ENCODE results near the gene SH2D1B.
A peak's percentile ranks its signal among the peaks of the same experiment; 100 is the strongest.
"Not testable (repeated sequence)": the region's sequence is repeated elsewhere in the genome, so short reads cannot be mapped to it uniquely, and the experiment has no call there.

SH2D1B gene

DNA sequence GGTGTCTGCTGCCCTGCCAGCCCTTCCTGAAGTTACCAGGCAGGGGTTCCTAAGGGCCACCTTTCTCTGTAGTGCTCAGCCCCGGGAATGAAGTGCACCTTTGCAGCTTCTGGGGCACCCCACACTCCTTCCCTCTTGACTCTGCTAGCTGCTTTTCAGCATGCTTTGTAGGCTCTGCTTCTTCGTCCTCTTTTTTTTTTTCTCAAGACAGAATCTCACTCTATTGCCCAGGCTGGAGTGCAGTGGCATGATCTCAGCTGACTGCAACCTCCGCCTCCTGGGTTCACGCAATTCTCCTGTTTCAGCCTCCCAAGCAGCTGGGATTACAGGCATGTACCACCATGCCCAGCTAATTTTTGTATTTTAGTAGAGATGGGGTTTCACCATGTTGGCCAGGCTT, 60.1 kb downstream of the SH2D1B start:
- H3K36me3 ChIP-seq (ENCODE audit: control insufficient read depth in 1 of 2, insufficient read depth in 2 of 2, low read depth in 1 of 2, low read length in 2 of 2); H3K9ac ChIP-seq (ENCODE audit: low read length); H3K79me1 ChIP-seq (replicated peaks; ENCODE audit: low read length, poor library complexity, severe bottlenecking); H4K8ac ChIP-seq (ENCODE audit: low read length); H2AFZ ChIP-seq (ENCODE audit: low read depth, low read length); H2BK15ac ChIP-seq (ENCODE audit: low read depth, poor library complexity, severe bottlenecking); H3K14ac ChIP-seq (ENCODE audit: low read length in 2 of 2); H3K4me3 ChIP-seq (ENCODE audit: insufficient read depth in 1 of 2, low read depth in 1 of 2, low read length in 2 of 2); H4K91ac ChIP-seq (ENCODE audit: low read length); H3K27ac ChIP-seq (ENCODE audit: low read length, poor library complexity, severe bottlenecking); H3K9me3 ChIP-seq (ENCODE audit: control insufficient read depth, low read length); DNase-seq; H3K23ac ChIP-seq (ENCODE audit: low read length in 2 of 2); H2BK5ac ChIP-seq (ENCODE audit: low read depth, low read length, poor library complexity, severe bottlenecking); H3K4me2 ChIP-seq (ENCODE audit: low read length, poor library complexity, severe bottlenecking); H3K4ac ChIP-seq (ENCODE audit: low read depth in 1 of 2, low read length in 2 of 2); H3K18ac ChIP-seq (ENCODE audit: low read depth in 1 of 2, low read length in 2 of 2); H2BK120ac ChIP-seq (ENCODE audit: low read depth, low read length); H2BK12ac ChIP-seq (ENCODE audit: low read length in 2 of 2): not testable (repeated sequence)
- Histone ChIP-seq H3K4me1 (ENCODE audit: control insufficient read depth, insufficient read depth, low read depth, low read length) (peaks cover 12% of the 10 kb centered on the region), H3K27me3 (ENCODE audit: control insufficient read depth in 1 of 2, insufficient read depth in 1 of 2, low read length in 2 of 2) (peaks cover 0 to 15% of the 10 kb centered on the region in 2 experiments), H2AK5ac (ENCODE audit: low read length, severe bottlenecking) (peak overlapping the region; percentile 20)
- 100% methylated on average over 3 of the region's 4 CpGs for WGBS

DNA sequence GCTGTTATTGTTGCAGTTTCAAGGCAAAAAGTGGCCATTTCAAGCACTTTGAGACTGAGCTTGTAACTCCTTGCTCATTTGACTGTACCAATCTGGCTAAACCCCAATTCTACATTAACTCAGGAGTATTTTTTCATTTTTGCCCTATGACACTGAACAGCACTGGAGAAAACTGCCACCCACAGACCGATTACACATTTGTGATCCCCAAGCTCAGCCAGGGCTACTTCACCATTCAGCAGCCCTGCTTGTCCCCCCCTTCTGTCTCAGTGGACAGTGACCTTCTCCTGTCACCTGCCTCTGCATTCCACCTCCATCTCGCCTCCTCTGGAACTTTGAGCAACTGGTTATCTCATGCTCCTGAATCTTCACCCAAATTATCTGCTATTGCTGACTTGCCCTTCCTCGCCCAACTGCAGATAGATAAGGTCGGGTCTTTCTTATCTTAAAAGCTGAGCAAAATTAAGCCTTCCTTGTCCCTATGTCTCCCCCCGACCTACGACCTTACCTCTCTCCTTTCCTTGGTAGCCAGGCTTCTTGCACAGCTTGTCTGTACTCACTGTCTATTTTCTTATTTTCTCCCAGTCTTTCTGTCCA, 60.6 kb downstream of the SH2D1B start:
- Histone ChIP-seq H3K36me3 (ENCODE audit: control insufficient read depth in 1 of 2, insufficient read depth in 2 of 2, low read depth in 1 of 2, low read length in 2 of 2) (peaks cover 0 to 2% of the 10 kb centered on the region in 2 experiments), H3K23ac (ENCODE audit: low read length in 2 of 2) (no peak overlapping the region), H2AK5ac (ENCODE audit: low read length, severe bottlenecking) (peak overlapping the region; percentile 31), H3K4me1 (ENCODE audit: control insufficient read depth, insufficient read depth, low read depth, low read length) (peaks cover 12% of the 10 kb centered on the region), H2BK15ac (ENCODE audit: low read depth, poor library complexity, severe bottlenecking) (no peak overlapping the region), H3K14ac (ENCODE audit: low read length in 2 of 2) (no peak overlapping the region), H3K4me3 (ENCODE audit: insufficient read depth in 1 of 2, low read depth in 1 of 2, low read length in 2 of 2) (no peak overlapping the region), H4K91ac (ENCODE audit: low read length) (no peak overlapping the region), H3K18ac (ENCODE audit: low read depth in 1 of 2, low read length in 2 of 2) (peak overlapping the region in 1 of 2 experiments; percentile 0), H2BK5ac (ENCODE audit: low read depth, low read length, poor library complexity, severe bottlenecking) (no peak overlapping the region), H3K9me3 (ENCODE audit: control insufficient read depth, low read length) (no peaks in the 10 kb centered on the region), H4K8ac (ENCODE audit: low read length) (no peak overlapping the region), H2AFZ (ENCODE audit: low read depth, low read length) (no peak overlapping the region), H3K4ac (ENCODE audit: low read depth in 1 of 2, low read length in 2 of 2) (peak overlapping the region in 1 of 2 experiments; percentile 7), H3K79me1 (replicated peaks; ENCODE audit: low read length, poor library complexity, severe bottlenecking) (no peaks in the 10 kb centered on the region), H3K9ac (ENCODE audit: low read length) (no peak overlapping the region), H3K27me3 (ENCODE audit: control insufficient read depth in 1 of 2, insufficient read depth in 1 of 2, low read length in 2 of 2) (peaks cover 0 to 11% of the 10 kb centered on the region in 2 experiments), H2BK120ac (ENCODE audit: low read depth, low read length) (no peak overlapping the region), H3K27ac (ENCODE audit: low read length, poor library complexity, severe bottlenecking) (no peak overlapping the region), H2BK12ac (ENCODE audit: low read length in 2 of 2) (peak overlapping the region; percentile 14 to 16), H3K4me2 (ENCODE audit: low read length, poor library complexity, severe bottlenecking) (no peak overlapping the region)
- no peak for DNase-seq
- 87% methylated on average over 6 of the region's 6 CpGs for WGBS

GRCh38 chr1:162349635-162350330, 62.2 kb downstream of the SH2D1B start:
- Histone ChIP-seq H3K18ac (ENCODE audit: low read depth in 1 of 2, low read length in 2 of 2) (peak overlapping the region; percentile 65 to 99), H3K4ac (ENCODE audit: low read depth in 1 of 2, low read length in 2 of 2) (peak overlapping the region; percentile 57 to 98), H3K36me3 (ENCODE audit: control insufficient read depth in 1 of 2, insufficient read depth in 2 of 2, low read depth in 1 of 2, low read length in 2 of 2) (no peaks in the 10 kb centered on the region), H2BK5ac (ENCODE audit: low read depth, low read length, poor library complexity, severe bottlenecking) (peak overlapping the region; percentile 99), H3K9ac (ENCODE audit: low read length) (no peak overlapping the region), H2BK120ac (ENCODE audit: low read depth, low read length) (peak overlapping the region; percentile 50), H4K8ac (ENCODE audit: low read length) (no peak overlapping the region), H3K9me3 (ENCODE audit: control insufficient read depth, low read length) (no peaks in the 10 kb centered on the region), H3K14ac (ENCODE audit: low read length in 2 of 2) (no peak overlapping the region), H3K4me3 (ENCODE audit: insufficient read depth in 1 of 2, low read depth in 1 of 2, low read length in 2 of 2) (no peak overlapping the region), H3K4me1 (ENCODE audit: control insufficient read depth, insufficient read depth, low read depth, low read length) (peaks cover 12% of the 10 kb centered on the region), H2AK5ac (ENCODE audit: low read length, severe bottlenecking) (peak overlapping the region; percentile 98), H2BK12ac (ENCODE audit: low read length in 2 of 2) (peak overlapping the region; percentile 34 to 99), H2BK15ac (ENCODE audit: low read depth, poor library complexity, severe bottlenecking) (no peak overlapping the region), H3K4me2 (ENCODE audit: low read length, poor library complexity, severe bottlenecking) (peak overlapping the region; percentile 35), H3K27ac (ENCODE audit: low read length, poor library complexity, severe bottlenecking) (peak overlapping the region; percentile 89), H2AFZ (ENCODE audit: low read depth, low read length) (peak overlapping the region; percentile 86), H3K79me1 (replicated peaks; ENCODE audit: low read length, poor library complexity, severe bottlenecking) (no peaks in the 10 kb centered on the region), H4K91ac (ENCODE audit: low read length) (peak overlapping the region; percentile 81), H3K27me3 (ENCODE audit: control insufficient read depth in 1 of 2, insufficient read depth in 1 of 2, low read length in 2 of 2) (peaks cover 0 to 9% of the 10 kb centered on the region in 2 experiments), H3K23ac (ENCODE audit: low read length in 2 of 2) (peak overlapping the region in 1 of 2 experiments; percentile 98)
- 10% methylated on average over 11 of the region's 11 CpGs for WGBS
- DNase-seq: peak; percentile 90

DNA sequence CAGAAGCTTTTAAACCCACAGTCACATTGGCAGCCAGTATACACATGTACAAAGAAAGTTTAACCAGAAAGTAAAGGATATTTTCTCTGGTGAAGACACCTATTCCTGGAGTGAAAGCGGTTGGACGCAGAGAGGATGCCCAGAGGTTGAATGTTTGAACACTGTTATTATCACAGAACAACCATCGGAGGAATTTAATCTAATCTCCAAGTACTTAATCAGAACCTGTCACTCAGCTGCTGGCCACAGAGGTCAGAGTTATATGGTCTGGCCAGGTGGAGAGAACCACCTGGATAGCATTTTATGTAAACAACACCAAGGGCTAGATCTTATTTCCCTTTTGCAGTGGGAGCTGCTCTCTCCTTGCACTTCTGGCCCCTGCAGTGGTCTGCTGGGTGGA, 64.7 kb downstream of the SH2D1B start:
- H3K18ac ChIP-seq (ENCODE audit: low read depth in 1 of 2, low read length in 2 of 2): no peak overlapping the region

More for the DNA sequence above, 64.7 kb downstream of the SH2D1B start:
- no peak for DNase-seq
- peak overlapping the region in 1 of 2 experiments; percentile 25 for H2BK12ac ChIP-seq (ENCODE audit: low read length in 2 of 2)
- H3K9me3 ChIP-seq (ENCODE audit: control insufficient read depth, low read length): no peaks in the 10 kb centered on the region
- H3K36me3 ChIP-seq (ENCODE audit: control insufficient read depth in 1 of 2, insufficient read depth in 2 of 2, low read depth in 1 of 2, low read length in 2 of 2): no peaks in the 10 kb centered on the region
- no peaks in the 10 kb centered on the region for H3K79me1 ChIP-seq (replicated peaks; ENCODE audit: low read length, poor library complexity, severe bottlenecking)
- peaks cover 14% of the 10 kb centered on the region for H3K4me1 ChIP-seq (ENCODE audit: control insufficient read depth, insufficient read depth, low read depth, low read length)
- no peaks in the 10 kb centered on the region for H3K27me3 ChIP-seq (ENCODE audit: control insufficient read depth in 1 of 2, insufficient read depth in 1 of 2, low read length in 2 of 2)
- H4K8ac ChIP-seq (ENCODE audit: low read length): no peak overlapping the region
- no peak overlapping the region for H3K4me2 ChIP-seq (ENCODE audit: low read length, poor library complexity, severe bottlenecking)
- H2BK15ac ChIP-seq (ENCODE audit: low read depth, poor library complexity, severe bottlenecking): no peak overlapping the region
- no peak overlapping the region for H3K4ac ChIP-seq (ENCODE audit: low read depth in 1 of 2, low read length in 2 of 2)
- H3K9ac ChIP-seq (ENCODE audit: low read length): no peak overlapping the region
- H3K14ac ChIP-seq (ENCODE audit: low read length in 2 of 2): no peak overlapping the region
- H3K4me3 ChIP-seq (ENCODE audit: insufficient read depth in 1 of 2, low read depth in 1 of 2, low read length in 2 of 2): no peak overlapping the region
- no peak overlapping the region for H2BK5ac ChIP-seq (ENCODE audit: low read depth, low read length, poor library complexity, severe bottlenecking)
- WGBS: 67% methylated on average over 3 of the region's 3 CpGs
- no peak overlapping the region for H3K23ac ChIP-seq (ENCODE audit: low read length in 2 of 2)
- no peak overlapping the region for H2AFZ ChIP-seq (ENCODE audit: low read depth, low read length)
- H2BK120ac ChIP-seq (ENCODE audit: low read depth, low read length): no peak overlapping the region
- no peak overlapping the region for H4K91ac ChIP-seq (ENCODE audit: low read length)
- peak overlapping the region; percentile 91 for H2AK5ac ChIP-seq (ENCODE audit: low read length, severe bottlenecking)
- no peak overlapping the region for H3K27ac ChIP-seq (ENCODE audit: low read length, poor library complexity, severe bottlenecking)
